Coronary artery (tissue), 2 donors: ENCODE data around the gene HCAR3.

Experiments used
- DNase-seq: peaks from one replicate; pipeline ENCODE4 v3.0.0-alpha.2; 2017; ENCODE audit warnings: low spot score
- H3K27ac ChIP-seq, 2 donors: fragments of 200-600 bp; sonication (generic); one replicate each; pipeline ENCODE4 v1.5.1; 2016 to 2019
- H3K4me3 ChIP-seq: fragments of 200-600 bp; sonication (generic); 2 replicates; pipeline ENCODE4 v1.5.1; 2016; ENCODE audit warnings: mild to moderate bottlenecking, moderate library complexity
- CTCF ChIP-seq: fragments of 200-600 bp; sonication (generic); IDR thresholded peaks from one replicate; pipeline ENCODE4 v1.5.1; 2019; ENCODE audit warnings: antibody characterized with exemption

Gene HCAR3

GRCh38 chr12:122669397-122670070 is 47.1 kb downstream of the HCAR3 start:
- Histone ChIP-seq H3K27ac (no peak overlapping the region), H3K4me3 (no peak overlapping the region)
- no peak for TF ChIP-seq CTCF
- no peak for DNase-seq

- Histone ChIP-seq H3K27ac (no peak overlapping the region), H3K4me3 (no peak overlapping the region)
- no peak for DNase-seq
- no peak for TF ChIP-seq CTCF
Observed at GRCh38 chr12:122668268-122668667, 48.3 kb downstream of the HCAR3 start.

GRCh38 chr12:122665759-122666158 is 50.9 kb downstream of the HCAR3 start:
- no peak for TF ChIP-seq CTCF
- Histone ChIP-seq H3K27ac (no peak overlapping the region), H3K4me3 (no peak overlapping the region)
- DNase-seq, result no peak

GRCh38 chr12:122665349-122665748 is 51.3 kb downstream of the HCAR3 start:
- DNase-seq, result no peak
- no peak for TF ChIP-seq CTCF
- Histone ChIP-seq H3K4me3 (no peak overlapping the region), H3K27ac (no peak overlapping the region)
